ENCODE data around the gene PIP4K2A. TPM values are rescaled to one million over a fixed set of nuclear protein-coding genes. Genes with fewer than 3 reads are reported as not detected.
A peak's percentile ranks its signal among the peaks of the same experiment; 100 is the strongest.

PIP4K2A gene
- total RNA-seq, 4 donors from 2014 or later: 29.3 to 52.4 (median 34.5) TPM

- Histone ChIP-seq H3K4me3 (no peak overlapping the region), H3K4me1 (peaks cover 0 to 46% (median 11%) of the 10 kb centered on the region in 4 donors)
- whole genome bisulfite sequencing, 2 donors: 54 to 59% methylated on average over 9 of the region's 9 CpGs
Measured at GRCh38 chr10:22666287-22667092, 47.9 kb downstream of the PIP4K2A start.

GRCh38 chr10:22665329-22665728 lies 49.0 kb downstream of the PIP4K2A start:
- whole genome bisulfite sequencing, 2 donors: 87 to 95% methylated on average over 2 of the region's 2 CpGs
- Histone ChIP-seq H3K36me3 (no peaks in the 10 kb centered on the region), H3K27me3 (no peaks in the 10 kb centered on the region), H3K27ac (no peak overlapping the region), H3K4me3 (no peak overlapping the region), H3K9me3 (no peaks in the 10 kb centered on the region), H3K4me1 (peaks cover 0 to 36% (median 11%) of the 10 kb centered on the region in 4 donors)
- no peak for TF ChIP-seq CTCF (IDR thresholded peaks at IDR 0.05)
- no peak for TF ChIP-seq EP300 (IDR thresholded peaks at IDR 0.05)
- TF ChIP-seq POLR2A (IDR thresholded peaks at IDR 0.05): no peak
- no peak for DNase-seq (ENCODE audit: low spot score in 2 of 2)

More at GRCh38 chr10:22666287-22667092, 47.9 kb downstream of the PIP4K2A start:
- Histone ChIP-seq H3K27ac (peak overlapping the region in 1 of 4 donors; percentile 21), H3K27me3 (no peaks in the 10 kb centered on the region), H3K36me3 (no peaks in the 10 kb centered on the region), H3K9me3 (no peaks in the 10 kb centered on the region)
- DNase-seq (ENCODE audit: low spot score in 2 of 2): no peak
- no peak for TF ChIP-seq EP300 (IDR thresholded peaks at IDR 0.05)
- no peak for TF ChIP-seq CTCF (IDR thresholded peaks at IDR 0.05)
- no peak for TF ChIP-seq POLR2A (IDR thresholded peaks at IDR 0.05)

GRCh38 chr10:22662733-22663330 lies 51.5 kb downstream of the PIP4K2A start:
- DNase-seq (ENCODE audit: low spot score in 2 of 2): no peak
- WGBS, 2 donors: 50 to 53% methylated on average over 6 of the region's 6 CpGs
- Histone ChIP-seq H3K27me3 (no peaks in the 10 kb centered on the region), H3K36me3 (no peaks in the 10 kb centered on the region), H3K4me3 (no peak overlapping the region), H3K4me1 (peaks cover 0 to 50% (median 15%) of the 10 kb centered on the region in 4 donors), H3K9me3 (no peaks in the 10 kb centered on the region), H3K27ac (peak overlapping the region in 1 of 4 donors; percentile 36)
- no peak for TF ChIP-seq CTCF (IDR thresholded peaks at IDR 0.05)
- no peak for TF ChIP-seq EP300 (IDR thresholded peaks at IDR 0.05)
- no peak for TF ChIP-seq POLR2A (IDR thresholded peaks at IDR 0.05)

GRCh38 chr10:22659866-22660265 lies 54.5 kb downstream of the PIP4K2A start:
- DNase-seq (ENCODE audit: low spot score in 2 of 2): no peak
- H3K9me3 ChIP-seq: no peaks in the 10 kb centered on the region
- H3K27me3 ChIP-seq: no peaks in the 10 kb centered on the region
- H3K36me3 ChIP-seq: no peaks in the 10 kb centered on the region
- H3K4me1 ChIP-seq: peaks cover 0 to 35% (median 15%) of the 10 kb centered on the region in 4 donors
- no peak overlapping the region for H3K27ac ChIP-seq
- TF ChIP-seq POLR2A (IDR thresholded peaks at IDR 0.05) (no peak), EP300 (IDR thresholded peaks at IDR 0.05) (no peak), CTCF (IDR thresholded peaks at IDR 0.05) (no peak)
- WGBS, 2 donors: 87 to 92% methylated on average over 8 of the region's 8 CpGs
- no peak overlapping the region for H3K4me3 ChIP-seq
